Measurements from ENCODE around the gene CERS3. TPM values are rescaled to one million over a fixed set of nuclear protein-coding genes. Genes with fewer than 3 reads are reported as not detected.

Gene CERS3
- polyA plus RNA-seq (2012; rRNA removed), result not detected in 2 replicates
- polyA plus RNA-seq (2012; cell fraction: cytosol; rRNA removed), result not detected in 2 replicates
- not detected in 2 replicates for polyA plus RNA-seq (2012; cell fraction: nucleus; rRNA removed)

- H3K4me1 ChIP-seq (ENCODE audit: control insufficient read depth in 1 of 2, insufficient read depth in 2 of 2, low read depth in 1 of 2, low read length in 1 of 2), result no peaks in the 10 kb centered on the region
- no peak within 1 kb of the TSS for H2AFZ ChIP-seq (ENCODE audit: low read depth)
- WGBS (ENCODE audit: low lambda C conversion rate), result 29% methylated on average over 10 of the region's 10 CpGs
- POLR2A ChIA-PET, result no interaction called here
- H3F3A ChIP-seq (replicated peaks; ENCODE audit: insufficient read depth), result no peaks in the 10 kb centered on the region
- no peaks in the 10 kb centered on the region for H3K27me3 ChIP-seq (ENCODE audit: insufficient read depth)
- H3K4me3 ChIP-seq (ENCODE audit: low read depth in 2 of 2, low read length in 1 of 2), result no peak within 1 kb of the TSS
- TF ChIP-seq, protein P1, sequence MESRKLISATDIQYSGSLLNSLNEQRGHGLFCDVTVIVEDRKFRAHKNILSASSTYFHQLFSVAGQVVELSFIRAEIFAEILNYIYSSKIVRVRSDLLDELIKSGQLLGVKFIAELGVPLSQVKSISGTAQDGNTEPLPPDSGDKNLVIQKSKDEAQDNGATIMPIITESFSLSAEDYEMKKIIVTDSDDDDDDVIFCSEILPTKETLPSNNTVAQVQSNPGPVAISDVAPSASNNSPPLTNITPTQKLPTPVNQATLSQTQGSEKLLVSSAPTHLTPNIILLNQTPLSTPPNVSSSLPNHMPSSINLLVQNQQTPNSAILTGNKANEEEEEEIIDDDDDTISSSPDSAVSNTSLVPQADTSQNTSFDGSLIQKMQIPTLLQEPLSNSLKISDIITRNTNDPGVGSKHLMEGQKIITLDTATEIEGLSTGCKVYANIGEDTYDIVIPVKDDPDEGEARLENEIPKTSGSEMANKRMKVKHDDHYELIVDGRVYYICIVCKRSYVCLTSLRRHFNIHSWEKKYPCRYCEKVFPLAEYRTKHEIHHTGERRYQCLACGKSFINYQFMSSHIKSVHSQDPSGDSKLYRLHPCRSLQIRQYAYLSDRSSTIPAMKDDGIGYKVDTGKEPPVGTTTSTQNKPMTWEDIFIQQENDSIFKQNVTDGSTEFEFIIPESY (IDR thresholded peaks at IDR 0.05; ENCODE audit: borderline replicate concordance, low read depth), result no peak
- TF ChIP-seq FOXJ3 (CRISPR knock-in tag; IDR thresholded peaks at IDR 0.05), result no peak
- TF ChIP-seq GABPA (IDR thresholded peaks at IDR 0.05; ENCODE audit: low read depth), result no peak
- no peak for TF ChIP-seq TCF12 (IDR thresholded peaks at IDR 0.05)
- no peak for TF ChIP-seq SMC3 (IDR thresholded peaks at IDR 0.05; ENCODE audit: low read depth, low read length)
- TF ChIP-seq, protein P2, sequence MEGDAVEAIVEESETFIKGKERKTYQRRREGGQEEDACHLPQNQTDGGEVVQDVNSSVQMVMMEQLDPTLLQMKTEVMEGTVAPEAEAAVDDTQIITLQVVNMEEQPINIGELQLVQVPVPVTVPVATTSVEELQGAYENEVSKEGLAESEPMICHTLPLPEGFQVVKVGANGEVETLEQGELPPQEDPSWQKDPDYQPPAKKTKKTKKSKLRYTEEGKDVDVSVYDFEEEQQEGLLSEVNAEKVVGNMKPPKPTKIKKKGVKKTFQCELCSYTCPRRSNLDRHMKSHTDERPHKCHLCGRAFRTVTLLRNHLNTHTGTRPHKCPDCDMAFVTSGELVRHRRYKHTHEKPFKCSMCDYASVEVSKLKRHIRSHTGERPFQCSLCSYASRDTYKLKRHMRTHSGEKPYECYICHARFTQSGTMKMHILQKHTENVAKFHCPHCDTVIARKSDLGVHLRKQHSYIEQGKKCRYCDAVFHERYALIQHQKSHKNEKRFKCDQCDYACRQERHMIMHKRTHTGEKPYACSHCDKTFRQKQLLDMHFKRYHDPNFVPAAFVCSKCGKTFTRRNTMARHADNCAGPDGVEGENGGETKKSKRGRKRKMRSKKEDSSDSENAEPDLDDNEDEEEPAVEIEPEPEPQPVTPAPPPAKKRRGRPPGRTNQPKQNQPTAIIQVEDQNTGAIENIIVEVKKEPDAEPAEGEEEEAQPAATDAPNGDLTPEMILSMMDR (IDR thresholded peaks at IDR 0.05), result no peak
- no peak for TF ChIP-seq PBX3 (IDR thresholded peaks at IDR 0.05)
- no peak for TF ChIP-seq NFIC (IDR thresholded peaks at IDR 0.05; ENCODE audit: borderline replicate concordance)
- TF ChIP-seq RXRA (IDR thresholded peaks at IDR 0.05; ENCODE audit: borderline replicate concordance, low read depth), result no peak
- no peak for TF ChIP-seq MXI1 (IDR thresholded peaks at IDR 0.05; ENCODE audit: low read depth, low read length)
- TF ChIP-seq FOSL2 (IDR thresholded peaks at IDR 0.05; ENCODE audit: borderline replicate concordance, low read depth), result no peak
- TF ChIP-seq MEF2A (IDR thresholded peaks at IDR 0.05; ENCODE audit: borderline replicate concordance, low read depth), result no peak
- no peak for TF ChIP-seq TAF1 (IDR thresholded peaks at IDR 0.05; ENCODE audit: borderline replicate concordance, low read depth, low read length)
- no peak for TF ChIP-seq IRF3 (IDR thresholded peaks at IDR 0.05; ENCODE audit: low read depth, low read length)
- TF ChIP-seq YY1 (IDR thresholded peaks at IDR 0.05; ENCODE audit: low read depth), result no peak
- no peak for TF ChIP-seq POLR2AphosphoS5 (IDR thresholded peaks at IDR 0.05; ENCODE audit: low read depth, low read length)
- DNase-seq, result no peak
- H3K9me2 ChIP-seq, result no peaks in the 10 kb centered on the region
- no peak within 1 kb of the TSS for H3K4me2 ChIP-seq
- no peaks in the 10 kb centered on the region for H3K9me3 ChIP-seq
- H3K9ac ChIP-seq, result no peak within 1 kb of the TSS
- no peaks in the 10 kb centered on the region for H4K20me1 ChIP-seq (ENCODE audit: insufficient read depth)
- H3K27ac ChIP-seq (ENCODE audit: low read depth in 2 of 2, low read length in 1 of 2), result no peak within 1 kb of the TSS
- H3K79me2 ChIP-seq (ENCODE audit: insufficient read depth), result no peaks in the 10 kb centered on the region
- no peaks in the 10 kb centered on the region for H3K36me3 ChIP-seq (replicated peaks in 1 of 2; ENCODE audit: control insufficient read depth in 1 of 2, insufficient read depth in 2 of 2, low read length in 1 of 2)
- CTCF ChIA-PET, result interaction anchor here (1.0 kb wide), 1 partner anchor 44 kb away, joined by 5 read pairs; no protein-coding TSS in a partner anchor
These were observed at the start of gene CERS3 for GRCh38 chr15:100528833-100529428. TSS of gene CERS3 (minus strand) at chr15:100528950. CDS start at chr15:100501849, 27,101 bp downstream.
